Mesenteric fat pad (tissue), 1 donor: ENCODE data around the gene KIF5C. TPM values are rescaled to one million over a fixed set of nuclear protein-coding genes. Genes with fewer than 3 reads are reported as not detected.

Source experiments
- DNase-seq: peaks from one replicate; pipeline ENCODE4 v3.0.0-alpha.2; 2020; ENCODE audit warnings: low spot score
- total RNA-seq: library from RNA; stranded (reverse); fragmentation: NEBNext Ultra II Directional; extraction: Animal tissue kit (Norgen Biotek cat#: 25700); gene quantifications from one replicate; pipeline ENCODE4 v1.2.1, GENCODE V29; 2021
- donor health status: DM: yes; HTN: yes; CAD: no.

The KIF5C gene
- total RNA-seq, 1 donor from 2014 or later, result 0.84 TPM

DNA sequence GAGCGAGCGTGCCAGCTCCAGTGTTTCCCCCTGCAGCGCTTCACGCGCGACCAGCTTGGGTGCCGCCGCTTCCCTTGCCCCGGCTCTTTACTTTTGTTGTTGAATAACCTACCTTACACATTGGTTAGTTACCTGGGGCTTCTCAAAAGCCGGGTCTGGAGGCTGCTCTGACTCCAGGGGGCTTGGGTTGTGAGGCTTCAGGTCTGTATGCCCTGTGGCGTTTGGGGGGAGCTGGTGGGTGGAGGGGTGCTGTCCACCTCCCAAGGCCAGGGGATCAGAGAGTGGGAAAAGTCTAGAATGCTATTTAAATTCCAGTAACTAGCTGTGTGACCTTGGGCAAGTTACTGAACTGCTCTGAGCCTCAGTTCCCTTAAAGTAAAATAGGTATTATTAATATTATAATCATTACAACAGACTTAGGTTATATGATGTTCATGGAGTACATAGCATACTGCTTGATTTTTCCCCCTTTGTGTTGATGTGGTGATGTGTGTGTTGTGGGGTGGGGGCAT is 164.2 kb downstream of the KIF5C start:
- no peak for DNase-seq

DNA sequence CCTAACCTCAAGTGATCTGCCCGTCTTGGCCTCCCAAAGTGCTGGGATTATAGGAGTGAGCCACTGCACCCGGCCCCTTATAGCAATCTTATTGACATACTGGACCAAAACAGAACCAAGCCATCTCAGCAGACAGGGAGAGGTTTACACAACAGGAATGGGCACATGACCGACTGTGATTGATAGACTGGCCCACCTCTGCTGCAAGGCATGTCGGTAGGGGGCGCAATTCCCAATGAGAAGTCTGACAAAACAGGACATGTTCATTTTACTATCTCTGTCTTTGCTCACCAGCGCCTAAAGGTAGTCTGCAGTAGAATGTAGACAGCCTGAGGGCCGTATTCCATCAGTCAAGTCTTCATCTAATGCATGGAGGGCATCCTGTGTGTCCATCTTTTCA is 165.4 kb downstream of the KIF5C start:
- no peak for DNase-seq

DNA sequence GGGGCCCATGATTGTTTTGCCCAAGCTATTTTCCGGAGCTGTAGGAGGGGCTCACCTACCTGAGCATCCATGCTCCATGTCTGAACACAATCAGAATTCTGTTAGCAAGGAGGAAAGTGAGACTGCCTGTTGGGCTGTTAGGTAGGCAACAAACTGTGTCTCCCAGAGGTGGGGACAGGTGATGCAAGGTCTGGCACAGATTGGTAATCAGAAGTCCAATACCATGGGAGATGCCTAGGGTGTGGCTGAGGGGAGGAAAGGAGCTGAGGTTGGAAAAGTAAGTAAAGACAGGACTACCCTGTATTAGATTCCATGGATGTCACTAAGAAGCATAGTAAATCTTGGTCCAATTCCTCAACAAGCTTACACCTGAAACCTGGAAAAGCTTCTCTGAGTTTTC is 166.5 kb downstream of the KIF5C start:
- DNase-seq, result no peak

DNA sequence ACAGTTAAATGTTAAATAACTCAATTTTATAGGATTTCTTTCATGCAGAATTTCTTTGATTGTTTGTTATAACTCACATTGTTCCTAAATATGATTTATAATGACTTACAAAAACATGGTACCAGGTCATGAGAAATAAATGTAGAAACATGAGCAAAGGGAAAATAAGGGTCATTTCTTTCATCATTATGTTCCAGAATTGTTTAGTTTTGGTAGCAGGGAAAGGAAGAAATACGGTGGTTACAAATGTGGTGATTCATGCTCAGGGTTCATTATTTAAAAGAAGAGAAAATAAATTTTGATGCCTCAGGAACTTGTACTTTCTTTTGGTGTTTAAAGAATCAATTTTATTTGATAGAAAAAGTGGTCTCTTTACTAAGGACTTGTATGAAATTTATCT is 167.9 kb downstream of the KIF5C start:
- DNase-seq, result no peak

DNA sequence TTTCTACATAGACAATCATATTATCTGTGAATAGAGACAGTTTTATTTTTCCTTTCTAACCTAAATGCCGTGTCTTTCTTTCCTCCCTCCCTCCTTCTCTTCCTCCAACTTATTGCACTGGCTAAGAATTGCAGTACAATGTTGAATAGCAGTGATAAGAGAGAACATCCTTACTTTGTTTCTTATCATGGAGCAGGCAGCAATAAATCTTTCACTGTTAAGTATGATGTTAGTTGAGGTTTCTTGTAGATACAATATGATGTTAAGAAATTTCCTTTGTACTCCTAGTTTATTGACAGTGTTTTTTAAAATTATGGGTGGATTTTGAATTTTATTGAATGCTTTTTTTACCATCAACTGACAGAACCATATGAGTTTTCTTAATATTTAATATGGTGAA is 169.5 kb downstream of the KIF5C start:
- no peak for DNase-seq

DNA sequence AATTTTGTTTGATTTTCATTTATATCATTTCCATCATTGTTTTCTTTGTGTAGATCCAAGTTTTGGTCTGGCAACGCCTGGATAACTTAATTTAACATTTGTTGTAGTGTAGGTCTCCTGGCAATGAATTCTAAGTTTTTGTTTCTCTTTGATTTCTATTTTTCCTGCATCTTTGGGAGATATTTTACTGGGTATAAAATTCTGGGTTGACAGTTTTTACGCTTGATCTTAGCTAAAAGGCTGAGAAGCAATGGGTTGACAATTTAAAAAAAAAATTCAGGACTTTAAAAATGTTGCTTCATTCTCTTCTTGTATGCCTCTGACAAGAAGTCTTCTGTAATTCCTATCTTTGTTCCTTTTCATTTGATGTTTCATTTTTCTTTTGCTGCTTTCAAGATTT is 172.1 kb downstream of the KIF5C start:
- DNase-seq, result no peak

DNA sequence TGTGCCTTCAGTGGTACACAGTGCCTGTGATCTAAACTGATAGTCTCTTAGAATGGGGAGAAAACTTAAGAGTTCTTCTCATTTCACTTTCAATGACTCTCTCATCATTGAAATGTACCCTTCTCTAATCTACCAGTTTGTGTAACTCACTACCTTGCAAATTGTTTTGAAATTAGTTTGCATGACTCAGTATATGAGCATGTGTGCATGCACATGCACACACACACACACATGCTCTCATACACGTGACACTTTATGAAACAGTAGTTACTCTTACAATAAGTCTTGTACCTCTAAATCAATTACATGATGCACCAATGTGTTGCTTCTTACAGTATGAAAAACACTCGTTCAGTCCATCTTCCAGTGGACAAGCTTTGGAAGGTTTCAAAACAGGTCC is 174.1 kb downstream of the KIF5C start:
- DNase-seq, result no peak

DNA sequence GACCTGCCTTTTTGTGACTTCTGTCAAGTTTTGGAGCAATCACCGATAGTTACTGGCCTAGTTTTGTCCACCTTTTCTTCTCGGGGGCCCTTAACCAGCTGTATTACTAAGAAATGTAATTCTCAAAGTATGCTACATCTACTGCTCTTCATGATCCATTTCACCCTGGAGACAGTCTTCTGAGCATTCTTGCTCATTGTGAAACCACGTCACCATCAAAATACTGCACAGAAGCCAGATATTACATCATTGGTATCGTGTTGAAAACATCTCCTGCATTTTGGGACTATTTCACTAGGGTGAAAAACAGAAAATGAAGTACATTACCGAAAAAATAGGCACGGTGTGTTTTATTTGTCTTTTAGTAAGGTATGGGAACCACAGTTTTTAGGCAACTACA is 175.2 kb downstream of the KIF5C start:
- DNase-seq, result no peak

DNA sequence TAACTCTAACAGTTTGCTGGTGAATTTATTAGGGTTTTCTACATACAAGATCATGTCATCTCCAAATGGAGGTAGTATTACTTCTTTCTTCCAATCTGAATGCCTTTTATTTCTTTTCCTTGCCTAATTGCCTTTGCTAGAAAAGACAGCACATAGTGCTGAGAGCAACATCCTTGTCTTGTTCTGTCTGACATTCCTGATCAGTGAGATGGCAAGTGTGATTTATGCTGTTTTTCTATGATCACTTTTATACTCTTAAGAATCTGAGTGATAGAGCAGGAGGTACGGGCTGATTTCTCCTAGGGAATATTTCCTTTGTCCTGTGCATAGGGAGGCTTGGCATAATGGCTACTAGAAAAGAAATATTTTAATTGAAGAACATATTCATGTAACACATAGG is 180.7 kb downstream of the KIF5C start:
- DNase-seq, result no peak

DNA sequence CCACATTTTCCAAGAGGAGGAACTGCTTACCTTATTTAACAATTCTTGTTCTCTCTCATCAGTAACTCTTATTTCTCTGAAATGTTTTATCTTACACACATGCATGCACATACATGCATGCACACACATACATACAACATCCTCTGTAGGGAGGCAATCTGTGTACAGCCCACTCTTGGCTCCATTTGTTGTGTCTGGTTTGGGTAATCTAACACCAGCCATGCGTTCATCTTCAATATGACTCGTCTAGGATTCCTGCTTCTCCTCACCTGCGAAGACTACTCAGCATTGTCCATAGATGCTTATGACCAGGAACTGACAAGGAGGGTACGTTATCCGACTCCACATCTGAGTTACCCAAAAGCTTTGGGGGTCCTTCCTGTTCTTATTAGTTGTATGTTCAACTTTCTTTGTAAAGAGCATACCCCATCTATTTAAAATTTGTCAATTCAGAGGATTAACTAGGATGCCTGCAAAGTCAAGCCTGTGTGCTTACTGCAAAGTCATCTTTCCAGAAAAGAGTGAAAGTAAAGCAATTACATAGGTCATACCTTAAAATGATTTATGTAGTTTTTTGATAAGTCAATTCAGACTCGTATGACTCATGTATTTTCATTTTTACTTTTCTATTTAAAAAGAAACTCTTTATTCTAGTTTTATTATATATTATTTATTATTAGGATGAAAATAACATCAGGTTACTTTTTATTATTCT is 181.7 kb downstream of the KIF5C start:
- DNase-seq, result no peak

DNA sequence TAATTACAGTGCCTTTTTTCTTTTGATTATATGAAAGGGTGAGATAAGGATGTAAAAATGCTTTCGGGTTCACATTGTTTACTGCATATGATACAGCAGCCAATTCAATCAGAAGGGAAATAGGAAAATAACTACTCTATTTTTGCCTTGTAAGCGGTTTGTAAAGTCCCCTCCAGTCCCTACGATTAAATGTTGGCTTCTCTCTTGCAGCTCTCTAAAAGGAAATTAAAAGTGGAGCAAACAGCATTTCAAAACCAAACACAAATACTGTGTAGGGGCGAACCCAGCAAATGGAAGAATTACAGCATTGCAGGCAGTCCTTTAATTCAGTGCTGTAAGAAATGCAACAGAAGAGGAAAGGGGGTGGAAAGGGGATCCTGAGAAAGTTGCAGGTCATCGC is 182.4 kb downstream of the KIF5C start:
- DNase-seq, result no peak

DNA sequence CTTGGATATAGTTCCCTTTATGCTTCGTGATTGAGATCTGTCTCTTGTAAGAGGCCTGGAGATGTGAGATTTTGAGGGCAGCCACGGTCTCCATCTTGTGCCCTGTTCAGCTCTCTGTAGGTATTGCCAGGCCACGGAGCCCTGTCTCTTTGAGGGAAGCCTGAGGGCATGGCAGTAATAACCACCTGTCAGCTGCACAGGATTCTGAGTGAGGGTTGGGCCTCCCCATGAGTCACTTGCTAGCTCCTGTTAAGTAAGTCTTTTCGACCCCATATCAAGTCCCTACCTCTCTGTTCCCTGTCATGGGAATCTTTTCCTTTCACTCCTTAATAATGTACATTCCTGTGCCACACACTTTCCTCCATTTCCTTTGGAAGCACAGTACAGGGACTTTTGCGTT is 183.9 kb downstream of the KIF5C start:
- no peak for DNase-seq

DNA sequence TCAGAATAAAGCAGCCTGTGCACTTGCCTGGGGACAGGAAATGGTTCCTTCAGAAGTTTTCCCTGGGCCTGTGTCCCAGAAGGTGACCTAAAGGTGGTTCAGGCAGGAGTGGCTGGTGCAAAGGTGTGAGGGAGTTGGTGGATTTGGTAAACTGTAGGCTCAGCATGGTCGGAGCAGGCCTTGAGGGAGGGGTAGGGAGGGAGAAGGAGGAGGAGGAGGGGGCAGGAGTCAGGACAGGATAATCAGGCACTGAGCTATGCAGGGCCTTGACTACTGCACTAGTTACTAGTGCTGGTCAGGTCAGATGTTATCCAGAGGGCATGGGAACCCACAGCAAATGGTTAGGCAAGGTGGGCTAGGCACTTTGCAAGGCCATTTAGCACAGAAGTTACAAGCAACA is 184.8 kb downstream of the KIF5C start:
- no peak for DNase-seq

DNA sequence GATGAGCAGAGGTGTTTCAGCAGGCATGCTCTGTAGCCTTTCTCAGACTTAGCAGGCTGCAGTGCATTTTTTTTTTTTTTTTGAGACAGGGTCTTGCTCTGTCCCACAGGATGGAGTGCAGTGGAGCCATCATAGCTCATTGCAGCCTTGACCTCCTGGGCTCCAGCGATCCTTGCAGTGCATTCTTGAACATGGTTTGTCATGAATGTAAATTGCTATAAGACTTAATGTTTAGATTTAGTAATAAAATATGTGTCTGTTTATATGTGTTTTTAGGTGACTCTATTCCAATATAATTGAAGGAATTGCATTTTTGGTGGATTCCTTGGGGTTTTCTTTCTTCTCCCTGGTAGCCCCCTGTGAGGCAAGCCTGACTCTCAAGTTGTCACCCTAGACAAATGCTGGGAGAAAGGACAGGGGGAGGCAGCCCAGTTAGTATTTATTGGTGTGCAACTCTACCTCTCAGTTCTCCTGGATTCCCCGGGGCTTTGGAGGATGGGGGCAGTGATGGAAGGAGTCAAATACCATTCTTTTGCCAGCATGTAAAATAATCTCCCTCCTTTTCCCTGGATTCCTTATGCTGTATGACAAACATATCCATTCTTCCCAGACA is 186.2 kb downstream of the KIF5C start:
- no peak for DNase-seq

DNA sequence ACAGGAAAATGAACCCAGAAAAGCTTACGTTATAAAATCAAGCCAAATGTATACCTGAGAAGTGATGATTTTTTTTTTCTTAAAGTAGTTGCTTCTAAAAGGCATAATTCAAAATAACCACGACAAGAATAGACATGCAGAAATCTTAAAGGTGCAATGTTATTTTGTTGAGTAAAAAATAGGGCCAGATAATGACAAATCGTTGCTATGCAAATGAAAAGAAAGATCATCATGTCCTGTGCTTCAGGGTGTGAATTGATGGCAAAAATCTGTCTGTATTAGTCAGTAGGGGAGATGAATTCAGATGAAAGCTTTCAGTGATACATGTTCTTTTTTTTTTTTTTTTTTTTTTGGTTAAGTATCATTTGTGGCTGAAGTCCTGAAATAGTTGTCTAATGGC is 187.5 kb downstream of the KIF5C start:
- no peak for DNase-seq

DNA sequence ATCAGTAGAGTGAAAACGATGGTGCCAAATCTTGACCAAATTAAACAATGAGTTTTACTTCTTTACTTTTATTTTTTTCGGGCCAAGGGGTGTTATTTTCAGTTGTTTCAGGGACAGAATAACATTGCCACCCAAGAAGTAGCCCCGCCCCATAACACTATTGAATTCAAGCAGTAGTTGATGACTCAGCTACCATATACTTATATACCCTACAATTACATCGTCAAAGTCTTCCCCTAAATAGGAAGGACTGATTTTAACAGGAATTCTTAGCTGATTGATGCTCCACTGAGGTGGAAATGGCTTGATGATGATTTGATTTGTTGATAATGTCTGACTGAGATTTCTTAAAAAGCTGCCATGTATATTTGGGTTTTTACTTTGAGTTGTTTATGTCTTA is 188.2 kb downstream of the KIF5C start:
- DNase-seq, result no peak

DNA sequence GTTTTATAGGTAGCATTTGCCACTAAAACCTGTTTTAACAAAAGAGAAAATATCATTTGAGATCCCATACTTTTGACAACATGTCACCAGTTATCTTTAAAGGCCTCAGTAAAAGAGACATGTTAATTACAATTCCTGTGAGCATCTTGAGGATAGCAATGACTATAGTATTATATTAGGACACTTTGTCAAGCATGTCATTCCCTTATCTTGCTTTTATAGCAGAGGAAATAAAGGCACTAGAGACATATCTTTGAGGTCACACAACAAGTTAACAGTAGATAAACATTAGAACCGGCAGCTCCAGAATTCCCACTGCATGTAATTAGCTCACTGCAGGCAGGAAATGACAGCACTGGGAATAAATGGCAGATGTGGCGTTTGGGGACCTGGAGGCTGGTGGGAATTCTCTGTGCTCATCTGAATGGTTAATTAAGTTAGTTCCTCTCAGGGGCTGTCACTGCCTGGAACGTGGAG is 189.4 kb downstream of the KIF5C start:
- DNase-seq, result no peak

DNA sequence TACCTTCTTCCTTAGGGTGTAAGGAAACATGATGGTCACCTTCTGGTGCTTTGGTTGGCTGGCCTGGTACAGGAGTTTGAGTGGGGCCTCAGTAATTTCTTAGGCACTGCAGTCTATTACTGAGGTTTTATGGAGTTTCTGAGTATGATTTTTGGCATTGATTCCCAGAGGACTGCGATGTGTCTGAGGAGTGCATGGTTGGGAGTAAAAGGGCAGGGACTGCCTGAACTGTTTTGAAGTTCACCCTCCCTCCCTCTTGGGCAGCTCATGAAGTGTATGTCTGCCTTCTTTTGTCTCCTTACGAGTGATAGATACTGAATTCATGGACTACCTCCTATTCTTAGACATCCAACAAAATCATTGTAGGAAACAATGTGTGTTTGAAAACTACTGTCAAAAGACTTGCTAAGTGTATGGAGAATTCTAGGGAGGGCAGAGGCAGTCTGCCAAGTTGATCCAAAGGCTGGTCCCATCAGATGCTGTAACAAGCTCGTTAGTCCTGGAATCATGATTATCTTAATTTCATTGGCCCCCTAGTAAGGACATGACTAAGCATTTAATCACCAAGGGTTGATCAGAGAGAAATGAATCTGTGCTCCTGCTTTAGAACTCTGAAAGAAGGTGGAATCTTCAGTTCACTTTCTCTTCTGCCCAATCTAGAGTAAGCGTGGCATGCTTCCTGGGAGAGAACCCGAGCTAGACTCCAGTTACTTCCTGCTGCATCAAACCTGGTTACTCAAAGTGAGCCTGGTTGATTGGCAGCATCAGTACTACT is 190.0 kb downstream of the KIF5C start:
- DNase-seq, result no peak

DNA sequence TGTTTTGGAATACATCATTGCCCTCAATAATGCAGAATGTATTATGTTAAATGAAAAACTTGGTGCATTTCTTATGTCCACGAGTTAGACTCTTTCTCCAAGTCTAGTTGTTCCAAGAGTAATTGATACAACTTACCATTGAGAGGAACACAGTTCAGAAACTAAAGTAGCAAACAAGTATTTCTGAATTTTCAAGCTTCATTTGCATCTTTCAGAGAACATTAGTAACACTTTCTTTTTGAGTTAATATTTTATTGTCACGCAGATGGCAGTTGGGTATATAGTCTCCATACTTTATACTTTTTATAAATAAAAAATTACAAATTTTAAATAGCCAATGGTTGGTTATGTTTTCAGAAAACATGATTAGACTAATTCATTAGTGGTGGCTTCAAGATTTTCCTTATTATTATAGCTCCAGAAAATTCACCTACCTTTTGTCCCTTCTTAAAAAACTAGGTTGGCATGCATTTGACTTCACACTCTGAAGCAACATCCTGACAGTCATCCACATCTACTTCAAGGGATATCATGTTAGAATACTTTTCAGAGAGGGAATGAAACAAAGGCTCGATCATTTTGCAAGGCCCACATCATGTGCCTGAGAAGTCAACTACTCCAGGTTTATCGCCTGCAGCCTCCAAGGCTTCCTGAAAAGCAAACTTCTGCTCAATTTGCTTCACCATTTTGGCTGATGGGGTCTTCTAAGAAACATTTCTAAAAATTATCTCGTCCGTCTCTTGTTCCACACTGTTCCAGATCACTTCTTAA is 193.4 kb downstream of the KIF5C start:
- DNase-seq, result no peak

DNA sequence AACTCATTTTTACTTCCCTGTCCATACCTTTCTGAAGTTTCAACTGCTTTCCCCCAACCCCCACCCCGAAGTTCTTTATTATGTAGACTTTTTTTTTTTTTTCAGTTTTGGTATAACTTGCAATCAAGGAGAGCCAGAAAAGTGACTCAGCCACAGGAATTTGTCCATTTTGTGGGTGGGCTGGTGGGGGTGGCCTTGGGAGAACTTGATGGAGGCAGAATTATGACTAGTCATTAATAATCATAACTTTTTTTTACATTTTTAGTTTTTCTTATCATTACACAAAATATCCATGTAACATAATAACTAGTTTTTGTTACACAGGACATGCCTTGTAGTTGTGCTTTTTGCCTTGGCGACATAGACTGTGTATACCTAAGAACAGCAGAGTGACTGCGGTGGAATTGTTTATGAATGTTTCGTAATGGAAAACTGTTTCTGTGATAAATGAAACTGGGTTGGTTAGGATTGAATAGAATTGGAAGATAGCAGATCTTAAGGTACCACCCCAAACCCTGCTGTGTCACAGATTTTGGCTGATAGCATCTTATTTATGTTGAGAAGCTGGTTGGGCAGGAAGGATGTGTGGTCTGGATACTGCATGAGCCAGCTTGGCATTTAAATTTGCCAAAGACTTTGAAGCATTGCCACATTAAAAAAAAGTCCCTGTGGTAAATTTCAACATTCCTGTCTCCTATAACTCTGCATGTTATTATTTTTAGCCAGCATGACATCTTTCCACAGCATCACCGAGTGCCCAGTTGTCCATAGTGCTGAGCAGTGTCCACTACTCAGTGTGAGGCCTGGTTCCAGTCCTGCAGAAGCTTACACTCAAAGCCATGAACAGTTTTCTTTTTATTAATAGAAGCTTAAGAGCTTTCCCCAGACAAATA is 194.2 kb downstream of the KIF5C start:
- DNase-seq, result no peak
